GM21423 (cell line): ENCODE results near the gene IL17C.

Source experiments
- ATAC-seq: cut with Tn5 transposase; IDR thresholded peaks from one replicate; pipeline ENCODE4 v1.9.1; 2021; ENCODE audit warnings: mild to moderate bottlenecking, moderate library complexity; ENCODE audit not compliant: unreplicated experiment

The IL17C gene

GRCh38 chr16:88642881-88643643 lies 4.7 kb downstream of the IL17C start:
- no peak for ATAC-seq

- no peak for ATAC-seq
Measured at GRCh38 chr16:88643644-88643932, 5.2 kb downstream of the IL17C start.

GRCh38 chr16:88645455-88645854 lies 7.1 kb downstream of the IL17C start:
- no peak for ATAC-seq

- no peak for ATAC-seq
Measured at GRCh38 chr16:88645941-88646340, 7.6 kb downstream of the IL17C start.

GRCh38 chr16:88646345-88647034 lies 8.1 kb downstream of the IL17C start:
- no peak for ATAC-seq

GRCh38 chr16:88647178-88648070 lies 9.1 kb downstream of the IL17C start:
- no peak for ATAC-seq

GRCh38 chr16:88649195-88649923 lies 11.0 kb downstream of the IL17C start:
- no peak for ATAC-seq

- ATAC-seq = peak; percentile 9
Measured at GRCh38 chr16:88649924-88650748, 11.8 kb downstream of the IL17C start.

GRCh38 chr16:88650749-88651275 lies 12.4 kb downstream of the IL17C start, which contains the start of gene CYBA:
Gene CYBA, minus strand, starts transcription at chr16:88651053. Its CDS starts 40 bp downstream, at chr16:88651013.
- ATAC-seq = peak; percentile 68

GRCh38 chr16:88651276-88651988 lies 13.1 kb downstream of the IL17C start:
- ATAC-seq = peak; percentile 70

GRCh38 chr16:88651989-88652761 lies 13.8 kb downstream of the IL17C start:
- no peak for ATAC-seq

GRCh38 chr16:88652762-88653063 lies 14.3 kb downstream of the IL17C start:
- ATAC-seq = no peak

- ATAC-seq = no peak
Measured at GRCh38 chr16:88653101-88653500, 14.7 kb downstream of the IL17C start.

GRCh38 chr16:88653596-88654362 lies 15.4 kb downstream of the IL17C start:
- ATAC-seq = no peak

- ATAC-seq = no peak
Measured at GRCh38 chr16:88654363-88655052, 16.1 kb downstream of the IL17C start.

GRCh38 chr16:88655053-88655732 lies 16.8 kb downstream of the IL17C start:
- no peak for ATAC-seq
